ENCODE data around the gene C6orf141.
A peak's percentile ranks its signal among the peaks of the same experiment; 100 is the strongest.
"Not testable (repeated sequence)": the region's sequence is repeated elsewhere in the genome, so short reads cannot be mapped to it uniquely, and the experiment has no call there.

The C6orf141 gene

DNA sequence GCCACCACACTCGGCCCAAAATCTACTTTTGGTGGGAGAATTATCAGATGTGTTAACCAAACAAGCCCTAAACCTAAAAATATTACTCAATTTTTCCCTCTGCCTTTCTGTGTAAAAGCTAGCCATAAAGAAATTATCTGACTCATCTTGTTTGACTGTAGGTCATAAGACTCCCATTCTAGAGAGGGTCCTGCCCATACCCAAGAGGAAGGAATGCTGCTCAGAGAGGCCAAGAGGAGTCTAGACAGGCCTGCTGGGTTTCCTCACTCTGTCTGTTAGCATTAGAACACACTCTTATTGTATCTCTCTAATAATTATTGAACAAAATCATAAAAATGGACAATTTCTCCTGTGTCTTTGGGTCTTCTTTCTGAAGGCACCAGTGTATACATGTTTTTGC lies 26.1 kb downstream of the C6orf141 start:
- no peak for FAIRE-seq
- no peak for TF ChIP-seq POLR2A (IDR thresholded peaks at IDR 0.05; ENCODE audit: low read depth, low read length)
- no peak for DNase-seq (ENCODE audit: insufficient read length, low spot score)

DNA sequence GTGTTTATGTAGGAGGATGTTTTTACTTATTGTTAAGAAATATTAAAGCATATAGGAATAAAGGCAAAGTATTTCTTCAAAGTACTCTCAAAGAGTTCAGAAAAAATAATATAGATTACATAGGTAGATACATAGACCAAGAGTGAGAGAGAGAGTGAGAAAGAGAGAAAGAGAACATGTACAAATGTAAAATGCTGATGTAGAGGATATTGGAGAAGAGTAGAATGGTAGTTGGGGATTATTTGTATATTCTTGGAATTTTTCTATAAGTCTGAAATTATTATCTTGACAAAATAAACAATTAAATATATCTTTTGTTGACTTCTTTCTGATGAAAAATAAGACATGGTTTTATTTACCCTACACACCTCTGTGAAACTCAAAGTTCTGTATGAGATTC lies 29.2 kb downstream of the C6orf141 start:
- no peak for TF ChIP-seq POLR2A (IDR thresholded peaks at IDR 0.05; ENCODE audit: low read depth, low read length)
- no peak for DNase-seq (ENCODE audit: insufficient read length, low spot score)
- FAIRE-seq, result no peak

DNA sequence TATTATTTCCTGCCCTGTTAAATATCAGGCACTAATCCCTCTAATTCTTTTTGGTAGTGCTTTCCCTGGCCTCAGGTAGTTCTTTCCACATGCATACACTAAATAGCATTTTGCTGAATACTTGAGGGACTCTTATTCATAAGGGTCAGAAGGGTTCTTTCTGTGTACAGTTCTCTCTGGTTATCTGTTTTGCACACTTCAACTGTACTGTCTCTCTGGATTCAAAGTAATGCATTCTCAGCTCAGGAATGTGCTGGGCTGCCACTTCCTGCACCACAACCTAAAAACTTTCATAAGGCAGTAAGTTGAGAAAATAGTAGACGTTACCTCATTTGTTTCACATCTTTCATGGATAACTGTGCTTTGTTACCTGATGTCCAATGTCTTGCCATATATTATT lies 32.1 kb downstream of the C6orf141 start:
- DNase-seq (ENCODE audit: insufficient read length, low spot score) (no peak), FAIRE-seq (peak; percentile 11)
- TF ChIP-seq POLR2A (IDR thresholded peaks at IDR 0.05; ENCODE audit: low read depth, low read length), result no peak

DNA sequence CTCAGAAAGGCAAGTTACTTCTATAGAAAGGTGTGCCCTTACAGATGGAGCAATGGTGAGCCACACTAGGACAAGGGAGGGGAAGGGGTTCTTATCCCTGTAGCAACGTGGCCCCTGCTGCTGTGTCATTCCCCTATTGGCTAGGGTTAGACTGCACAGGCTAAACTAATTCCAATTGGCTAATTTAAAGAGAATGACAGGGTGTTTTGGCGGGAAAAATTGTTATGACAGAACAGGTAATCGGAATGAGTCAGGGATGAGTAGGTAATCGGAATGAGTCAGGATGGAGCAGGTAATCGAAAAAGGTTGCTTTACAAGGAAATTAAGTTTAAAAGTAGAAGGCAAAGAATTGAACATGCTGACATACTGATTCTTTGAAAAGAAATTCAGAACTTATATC lies 36.8 kb downstream of the C6orf141 start:
- FAIRE-seq, result not testable (repeated sequence)

More for the DNA sequence above, 36.8 kb downstream of the C6orf141 start:
- DNase-seq (ENCODE audit: insufficient read length, low spot score), result not testable (repeated sequence)

Data from H54 (cell line).